Left cardiac atrium (tissue), 4 donors: Measurements from ENCODE around the gene PDRG1. TPM values are rescaled to one million over a fixed set of nuclear protein-coding genes. Genes with fewer than 3 reads are reported as not detected.
A peak's percentile ranks its signal among the peaks of the same experiment; 100 is the strongest.

Experiments
- ATAC-seq, 2 donors: fragments of 200-7000 bp; cut with Tn5 transposase; one replicate each; pipeline ENCODE4 v1.9.1; 2020; ENCODE audit warnings: mild to moderate bottlenecking in 2 of 2, moderate library complexity in 2 of 2
- DNase-seq: peaks from one replicate; pipeline ENCODE4 v3.0.0-alpha.2; 2020
- intact Hi-C, 2 donors: fragments of 100-400 bp; cut with DNase I; formaldehyde crosslinking; loops; one replicate each; pipeline versions ENCODE4 v1.14.1 to v1.15.1; 2022 to 2023
- total RNA-seq, 2 donors: library from RNA; stranded (reverse); fragmentation: NEBNext Ultra II Directional; extraction: Animal tissue kit (Norgen Biotek cat#: 25700); gene quantifications; one replicate each; pipeline ENCODE4 v1.2.1, GENCODE V29; 2021
- donor health status: DM: no; HTN: yes; CAD: no.
- donor health status: DM: no; HTN: yes; CAD: no; lungs with severe emphysema.
- donor health status: DM: yes; HTN: yes; CAD: no.
- donor health status: Dilated cardiomyopathy.

Gene PDRG1
- total RNA-seq, 2 donors from 2014 or later: 8.8 to 9.6 TPM

DNA sequence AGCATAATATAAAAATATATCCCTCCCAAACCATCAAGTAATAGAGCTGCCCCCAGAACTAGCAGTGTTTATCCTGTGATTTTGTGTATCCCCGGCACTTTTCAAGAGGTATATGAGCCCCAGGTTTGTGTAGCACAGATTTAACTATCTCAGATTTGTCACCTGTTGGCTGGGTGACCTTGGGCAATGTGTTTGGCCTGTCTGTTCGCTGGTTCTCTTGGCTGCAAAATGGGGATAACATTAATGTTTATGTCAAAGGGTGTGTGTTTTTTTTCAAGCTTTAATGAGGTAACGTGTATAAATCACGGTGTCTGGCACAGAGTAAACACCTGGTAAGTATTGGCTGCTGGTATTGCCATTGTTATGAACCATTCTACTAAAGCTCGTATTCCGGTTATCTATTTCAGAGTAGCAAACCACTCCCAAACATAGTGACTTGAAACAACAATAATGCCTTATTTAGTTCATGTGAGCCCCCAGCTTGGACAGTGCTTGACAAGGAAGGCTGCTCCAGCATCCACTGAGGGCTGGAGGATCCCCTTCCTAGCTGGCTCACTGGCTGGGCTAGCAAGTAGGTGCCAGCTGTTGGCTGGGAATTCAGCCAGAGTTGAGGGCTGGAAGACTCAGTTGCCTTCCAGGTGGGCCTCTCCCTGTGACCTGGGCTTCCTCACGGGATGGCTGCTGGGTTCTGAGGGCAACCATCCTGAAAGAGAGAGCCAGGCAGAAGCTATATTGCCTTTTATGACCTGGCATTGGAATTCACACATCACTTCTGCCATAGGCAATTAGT, 36.2 kb downstream of the PDRG1 start:
- DNase-seq (no peak), ATAC-seq (no peak)
- intact Hi-C loops: no loop called here

DNA sequence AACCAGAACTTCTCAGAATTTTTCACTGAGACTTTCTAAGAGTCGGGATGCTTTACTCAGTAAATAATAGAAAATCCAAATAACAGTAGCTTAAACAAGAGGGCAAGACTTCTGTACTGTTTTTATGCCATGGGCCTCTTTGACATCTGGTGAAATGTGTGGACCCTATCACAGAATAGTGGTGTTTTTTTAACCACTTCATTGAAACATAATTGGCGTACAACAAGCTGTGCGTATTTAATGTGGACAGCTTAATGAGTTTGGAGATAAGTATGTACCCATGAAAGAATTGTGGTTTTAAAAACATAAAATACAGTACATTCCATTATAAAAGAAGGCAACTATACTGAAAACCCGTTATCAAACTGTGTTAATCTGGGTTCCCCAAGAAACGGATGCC, 37.7 kb downstream of the PDRG1 start:
- intact Hi-C loops: no loop called here
- no peak for DNase-seq
- ATAC-seq: no peak

DNA sequence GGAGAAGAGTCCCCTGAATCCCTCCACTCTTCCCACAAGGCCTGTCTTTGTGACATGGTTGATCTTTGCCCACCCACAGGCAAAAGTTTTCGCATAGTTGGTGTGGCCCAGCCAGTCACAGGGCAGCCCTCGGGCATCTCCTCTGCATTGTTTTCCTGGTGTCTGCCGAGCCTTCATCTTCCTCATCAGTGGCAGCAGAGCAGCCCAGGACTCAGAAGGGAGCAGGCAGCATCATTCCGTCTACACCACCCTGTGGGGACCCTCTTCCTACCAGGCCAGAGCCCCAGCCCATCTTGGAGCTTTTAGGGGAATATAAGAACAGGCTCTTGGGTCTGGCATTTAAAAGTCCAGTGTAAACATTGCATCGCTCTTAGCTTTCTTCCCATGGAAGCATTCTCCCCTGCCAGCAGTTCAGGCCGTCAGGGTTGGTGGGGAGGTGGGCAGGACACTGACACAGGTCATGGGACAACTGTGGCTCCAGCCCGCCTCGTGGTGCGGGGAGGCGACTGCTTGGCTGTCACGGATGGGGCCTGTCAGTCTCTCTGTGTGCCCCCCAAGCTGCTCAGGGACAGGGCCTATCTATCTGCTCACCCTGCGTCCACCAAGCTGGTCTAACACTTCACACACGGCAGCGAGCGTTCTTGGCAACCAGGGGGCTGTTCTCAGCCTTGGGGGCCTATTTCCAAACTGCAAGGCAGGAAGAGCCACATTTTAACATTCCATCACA, 38.3 kb downstream of the PDRG1 start:
- no peak for DNase-seq
- intact Hi-C loops: no loop called here
- no peak for ATAC-seq

DNA sequence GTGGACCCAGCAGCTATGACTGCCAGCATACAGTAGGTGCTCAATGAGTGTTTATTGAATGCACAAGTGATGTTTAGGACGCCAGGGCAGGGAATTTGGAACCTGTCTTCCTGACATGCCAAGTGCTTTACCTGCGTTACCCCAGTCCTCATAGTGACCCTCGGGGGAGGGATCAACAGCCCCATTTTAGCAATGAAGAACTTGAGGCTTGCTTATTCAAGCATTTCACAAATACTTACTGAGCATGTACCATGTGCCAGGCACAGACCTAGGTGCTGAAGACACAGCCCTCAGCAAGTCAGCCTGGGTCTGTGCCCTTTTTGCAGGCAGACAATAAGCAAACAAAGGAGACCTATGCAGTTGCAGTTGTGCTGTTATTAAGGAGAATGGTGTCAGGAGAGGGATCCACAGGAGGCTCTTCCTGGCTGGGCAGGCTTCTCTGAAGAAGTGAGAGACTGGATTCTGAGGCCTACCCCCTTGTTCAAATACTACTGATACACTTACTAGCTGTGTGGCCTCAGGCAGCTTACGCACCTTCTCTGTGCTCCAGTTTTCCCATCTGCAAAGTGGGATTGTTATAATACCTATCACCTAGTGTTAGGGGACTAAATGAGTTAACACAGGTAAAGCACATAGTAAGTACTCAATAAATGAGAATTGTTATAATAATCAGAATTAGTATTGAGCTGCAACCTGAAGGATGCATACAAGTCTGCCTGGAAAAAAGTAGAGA, 41.6 kb downstream of the PDRG1 start:
- intact Hi-C loops: no loop called here

DNA sequence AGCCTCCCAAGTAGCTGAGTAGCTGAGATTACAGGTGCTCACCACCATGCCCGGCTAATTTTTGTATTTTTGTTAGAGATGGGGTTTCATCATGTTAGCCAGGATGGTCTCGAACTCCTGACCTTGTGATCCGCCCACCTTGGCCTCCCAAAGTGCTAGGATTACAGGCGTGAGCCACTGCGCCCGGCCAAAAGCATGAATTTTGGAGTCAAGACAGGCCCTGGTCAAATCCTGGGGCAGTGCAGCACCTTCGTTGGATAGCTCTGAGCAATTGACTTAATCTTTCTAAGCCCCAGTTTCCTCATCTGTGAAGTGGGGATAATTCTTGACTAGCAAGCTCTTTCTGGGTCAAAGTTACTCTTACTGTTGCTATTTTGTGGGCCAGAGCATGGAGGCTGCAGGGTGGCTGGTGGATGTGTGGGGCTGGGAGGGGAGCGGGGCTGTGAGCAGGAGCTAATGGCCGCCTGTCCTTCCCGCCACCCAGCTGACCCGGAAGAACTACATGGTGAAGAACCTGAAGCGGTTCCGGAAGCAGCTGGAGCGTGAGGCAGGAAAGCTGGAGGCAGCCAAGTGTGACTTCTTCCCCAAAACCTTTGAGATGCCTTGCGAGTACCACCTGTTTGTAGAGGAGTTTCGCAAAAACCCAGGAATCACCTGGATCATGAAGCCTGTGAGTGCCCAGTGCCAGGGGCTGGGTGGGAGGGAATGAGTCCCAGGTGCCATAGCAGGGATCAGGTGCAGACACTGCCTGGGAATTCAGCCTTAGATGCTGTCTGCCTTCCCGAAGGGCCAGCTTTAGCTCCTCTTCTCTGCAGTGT, 42.4 kb downstream of the PDRG1 start:
- DNase-seq (no peak), ATAC-seq (no peak)
- intact Hi-C loops: no loop called here

More for the DNA sequence above, 41.6 kb downstream of the PDRG1 start:
- ATAC-seq (no peak), DNase-seq (no peak)

DNA sequence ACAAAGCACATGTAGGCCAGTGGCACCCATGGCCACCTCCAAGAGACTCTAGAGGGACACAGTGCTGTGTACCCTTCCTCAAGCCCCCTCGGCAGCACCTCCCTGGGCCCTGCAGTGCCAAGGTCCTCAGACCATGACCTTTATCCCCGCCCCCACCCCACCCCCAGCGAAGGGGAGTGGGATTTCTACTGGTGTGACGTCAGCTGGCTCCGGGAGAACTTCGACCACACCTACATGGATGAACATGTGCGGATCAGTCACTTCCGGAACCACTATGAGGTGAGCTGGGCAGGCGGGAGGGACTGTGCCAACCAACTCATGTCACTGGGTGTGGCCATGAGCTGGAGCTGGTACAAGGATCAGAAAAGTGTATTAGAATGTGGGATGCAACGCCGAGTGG, 43.4 kb downstream of the PDRG1 start:
- ATAC-seq: no peak
- DNase-seq: no peak
- intact Hi-C loops: no loop called here

DNA sequence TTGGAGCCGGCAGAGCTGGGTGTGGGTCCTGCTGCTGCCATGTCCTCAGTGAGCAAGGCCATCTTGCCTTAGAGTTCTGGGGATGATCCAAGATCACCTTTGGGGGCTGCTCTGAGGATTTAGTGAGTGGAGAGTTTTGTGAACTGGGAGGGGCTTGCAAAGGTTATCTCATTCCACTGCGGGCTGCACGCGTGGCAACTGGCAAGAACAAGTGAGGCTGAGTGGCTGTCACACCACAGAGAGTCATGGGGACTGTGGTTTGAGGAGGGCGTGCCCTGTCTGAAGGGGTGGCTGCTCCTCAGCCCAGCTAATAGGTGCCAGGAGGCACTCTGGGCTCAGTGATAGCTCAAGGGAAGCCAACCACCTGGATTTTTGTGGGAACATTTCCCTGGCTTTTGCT, 43.8 kb downstream of the PDRG1 start:
- ATAC-seq: no peak
- intact Hi-C loops: no loop called here
- DNase-seq: no peak

DNA sequence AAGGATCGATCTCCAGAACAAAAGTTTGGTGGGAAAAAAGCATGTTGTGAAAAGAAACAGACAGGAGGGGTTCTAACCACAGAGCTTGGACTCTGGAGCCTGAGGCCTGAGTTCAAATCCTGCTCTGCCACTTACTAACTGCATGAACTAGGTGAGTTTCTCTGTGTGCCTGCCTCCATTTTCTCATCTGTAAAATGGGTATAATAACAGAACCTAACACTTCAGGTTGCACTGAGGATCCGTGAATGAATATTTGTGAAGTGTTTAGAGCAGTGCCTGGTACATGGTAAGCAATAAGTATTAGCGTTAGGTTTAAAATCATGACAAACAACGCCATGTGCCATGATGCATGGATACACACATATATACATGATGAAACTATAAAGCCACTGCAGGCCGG, 44.8 kb downstream of the PDRG1 start:
- intact Hi-C loops: no loop called here
- no peak for ATAC-seq
- no peak for DNase-seq

DNA sequence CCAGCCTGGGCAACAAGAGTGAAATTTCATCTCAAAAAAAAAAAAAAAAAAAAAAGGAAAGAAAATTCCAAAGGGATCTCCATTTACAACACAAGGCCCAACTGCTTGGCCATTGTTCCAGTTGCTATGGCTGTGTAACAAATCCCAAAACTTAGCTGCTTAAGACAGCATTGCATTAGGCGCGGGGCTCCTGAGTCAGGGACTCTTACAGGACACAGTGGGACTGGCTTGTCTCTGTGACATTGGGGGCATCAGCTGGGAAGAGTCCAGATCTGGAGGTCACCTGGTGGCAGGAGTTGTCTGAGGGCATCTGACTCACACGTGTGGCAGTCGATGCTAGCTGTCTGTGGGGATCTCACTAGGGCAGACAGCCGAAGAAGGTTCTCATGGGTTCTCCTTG, 45.8 kb downstream of the PDRG1 start:
- intact Hi-C loops: no loop called here
- no peak for DNase-seq
- ATAC-seq: no peak

DNA sequence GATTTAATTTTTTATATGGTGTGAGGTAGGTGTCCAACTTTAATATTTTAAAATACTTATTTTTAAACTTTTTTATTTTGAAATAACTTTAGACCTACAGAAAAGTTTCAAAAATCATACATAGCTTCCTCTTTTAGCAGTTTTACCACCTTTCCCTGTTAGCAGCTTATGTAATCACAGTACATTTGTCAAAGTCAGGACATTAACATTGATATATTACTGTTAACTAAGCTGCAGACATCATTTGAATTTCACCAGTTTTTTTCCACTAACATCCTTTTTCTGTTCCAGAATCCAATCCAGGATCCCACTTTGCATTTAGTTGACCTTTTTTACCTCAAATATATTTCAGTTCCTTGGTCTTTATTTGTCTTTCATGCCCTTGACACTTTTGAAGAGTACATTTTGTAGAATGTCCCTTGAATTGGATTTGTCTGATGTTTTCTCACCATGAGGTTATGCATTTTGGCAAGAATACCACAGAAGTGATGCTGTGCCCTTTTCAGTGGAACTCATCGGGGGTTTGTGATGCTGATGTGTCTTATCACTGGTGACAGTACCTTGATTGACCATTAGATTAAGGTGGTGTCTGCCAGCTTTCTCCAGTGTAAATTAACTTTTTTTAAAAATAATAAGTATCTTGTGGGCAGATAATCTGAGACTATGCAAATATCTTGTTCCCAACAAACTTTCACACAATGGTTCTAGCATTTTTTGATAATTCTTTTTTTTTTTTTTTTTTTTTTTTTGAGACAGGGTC, 48.0 kb downstream of the PDRG1 start:
- no peak for DNase-seq
- no peak for ATAC-seq
- intact Hi-C loops: no loop called here

DNA sequence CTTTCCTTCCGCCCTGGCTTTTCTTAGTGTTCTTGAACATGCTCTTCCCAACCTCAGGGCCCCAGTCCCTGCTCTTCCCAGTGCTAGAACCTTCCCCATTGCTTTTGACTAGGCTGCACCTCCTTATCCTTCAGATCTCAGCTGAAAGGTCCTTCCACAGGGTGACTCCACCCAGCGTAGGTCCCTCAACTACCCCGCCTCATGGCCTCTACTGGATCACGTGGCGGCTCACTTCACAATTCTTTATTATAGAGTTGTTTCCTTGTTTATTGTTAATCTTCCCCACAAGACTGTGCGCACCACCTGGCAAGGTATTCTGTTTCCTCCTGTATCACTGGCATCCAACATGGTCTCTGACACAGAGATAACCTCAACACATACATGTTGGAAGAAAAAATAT, 50.2 kb downstream of the PDRG1 start:
- DNase-seq (no peak), ATAC-seq (no peak)
- intact Hi-C loops: no loop called here

DNA sequence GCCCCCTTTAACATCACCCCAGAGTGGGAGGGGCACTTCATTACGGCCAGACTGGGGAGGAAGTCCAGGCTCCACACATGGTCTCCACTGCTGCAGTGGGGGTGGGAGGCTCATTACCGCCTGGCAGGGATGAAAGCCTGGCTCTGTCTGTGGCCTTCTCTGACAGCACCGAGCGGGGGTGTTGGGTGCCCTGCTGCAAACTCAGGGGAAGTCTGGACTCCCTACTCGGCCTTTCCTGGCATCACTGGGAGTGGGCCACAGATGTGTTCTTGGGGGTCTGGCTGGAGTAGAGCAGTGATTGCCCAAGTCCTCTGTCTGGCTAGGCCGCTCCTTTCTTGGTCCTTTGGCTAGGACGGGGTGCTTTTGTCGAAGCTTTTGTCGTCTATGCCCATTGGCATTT, 54.3 kb downstream of the PDRG1 start:
- intact Hi-C loops: no loop called here
- no peak for ATAC-seq
- DNase-seq: no peak

DNA sequence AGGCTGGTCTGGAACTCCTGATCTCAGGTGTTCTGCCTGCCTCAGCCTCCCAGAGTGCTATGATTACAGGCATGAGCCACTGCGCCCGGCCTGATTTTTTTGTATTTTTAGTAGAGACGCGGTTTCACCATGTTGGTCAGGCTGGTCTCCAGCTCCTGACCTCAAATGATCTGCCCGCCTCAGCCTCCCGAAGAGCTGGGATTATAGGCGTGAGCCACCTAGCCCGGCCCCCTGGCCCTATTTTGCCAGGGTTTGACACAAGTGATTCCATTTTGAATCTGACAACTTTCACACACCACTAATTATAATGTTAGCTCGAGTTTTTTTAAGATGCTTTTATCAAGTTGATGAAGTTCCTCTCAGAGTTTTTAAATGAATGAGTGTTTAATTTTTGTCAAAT, 55.8 kb downstream of the PDRG1 start:
- ATAC-seq (no peak), DNase-seq (no peak)
- intact Hi-C loops: no loop called here

DNA sequence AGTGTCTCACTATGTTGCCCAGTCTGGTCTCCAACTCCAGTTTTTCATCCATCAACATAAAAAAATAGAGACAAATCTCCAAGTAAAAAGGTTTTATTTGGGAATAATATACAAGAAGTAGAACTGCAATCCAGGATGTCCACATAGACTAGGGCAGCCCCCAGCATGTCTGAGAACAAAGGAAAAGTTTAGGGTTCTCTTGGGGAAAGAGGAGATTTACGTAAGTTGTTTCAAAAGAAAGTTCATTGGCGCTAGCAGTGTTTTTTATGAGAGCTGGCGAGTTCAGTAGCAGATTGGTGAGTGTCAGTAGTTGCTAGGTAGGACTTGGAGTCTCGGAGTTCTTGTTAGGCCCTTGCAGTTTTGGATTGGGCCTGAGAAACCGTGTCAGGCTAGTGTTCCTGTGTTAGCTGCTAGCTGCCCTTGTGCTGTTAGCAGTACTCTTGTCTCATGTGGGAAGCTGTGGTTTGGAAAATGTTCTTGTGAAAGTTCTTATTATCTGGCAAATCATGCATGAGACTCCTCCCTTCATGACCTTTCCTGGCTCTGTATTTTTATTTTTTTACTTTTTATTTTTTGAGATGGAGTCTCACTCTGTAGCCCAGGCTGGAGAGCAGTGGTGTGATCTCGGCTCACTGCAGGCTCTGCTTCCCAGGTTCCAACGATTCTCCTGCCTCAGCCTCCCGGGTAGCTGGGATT, 56.7 kb downstream of the PDRG1 start:
- peak; percentile 98 for ATAC-seq
- intact Hi-C loops: no loop called here
- DNase-seq: peak; percentile 51
